Fibroblast of lung (primary cell): ENCODE results near the gene SLC4A3.

Experiments used
- EZH2 ChIP-seq: IDR thresholded peaks from 2 replicates; pipeline ENCODE4 v1.5.1; 2012; ENCODE audit warnings: low read length, control low read depth, mild to moderate bottlenecking; ENCODE audit errors: missing control alignments
- TF ChIP-seq, protein P1 (sequence below), 2 donors: IDR thresholded peaks in 1 of 2; conservative IDR thresholded peaks in 1 of 2; 1 replicate in 1 of 2; 2 replicates in 1 of 2; pipeline ENCODE4 v1.5.1; 2011 to 2012; ENCODE audit warnings: low read length in 2 of 2, control low read depth in 1 of 2, inconsistent platforms in 1 of 2, low read depth in 1 of 2, mild to moderate bottlenecking in 1 of 2

DNA sequence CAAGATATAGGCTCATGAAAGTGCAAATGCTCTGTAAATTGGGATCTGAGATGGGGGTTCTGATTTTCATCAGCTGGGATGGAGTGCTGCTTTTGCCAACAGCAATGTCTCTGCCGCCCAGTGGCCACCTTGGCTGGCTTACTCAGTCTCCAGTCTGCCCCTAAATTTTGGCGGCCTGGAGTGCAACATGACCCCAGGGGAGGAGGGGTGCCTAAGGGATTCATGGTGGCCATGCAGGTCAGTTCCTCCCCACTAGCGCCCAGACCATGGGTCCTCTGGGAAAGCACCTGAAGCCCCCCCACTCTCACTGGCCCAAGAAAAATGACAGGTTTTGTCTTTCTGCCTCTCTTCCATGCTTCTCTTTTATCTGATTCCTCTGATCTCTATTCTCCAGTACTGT, 45.0 kb downstream of the SLC4A3 start:
- TF ChIP-seq, protein P1, sequence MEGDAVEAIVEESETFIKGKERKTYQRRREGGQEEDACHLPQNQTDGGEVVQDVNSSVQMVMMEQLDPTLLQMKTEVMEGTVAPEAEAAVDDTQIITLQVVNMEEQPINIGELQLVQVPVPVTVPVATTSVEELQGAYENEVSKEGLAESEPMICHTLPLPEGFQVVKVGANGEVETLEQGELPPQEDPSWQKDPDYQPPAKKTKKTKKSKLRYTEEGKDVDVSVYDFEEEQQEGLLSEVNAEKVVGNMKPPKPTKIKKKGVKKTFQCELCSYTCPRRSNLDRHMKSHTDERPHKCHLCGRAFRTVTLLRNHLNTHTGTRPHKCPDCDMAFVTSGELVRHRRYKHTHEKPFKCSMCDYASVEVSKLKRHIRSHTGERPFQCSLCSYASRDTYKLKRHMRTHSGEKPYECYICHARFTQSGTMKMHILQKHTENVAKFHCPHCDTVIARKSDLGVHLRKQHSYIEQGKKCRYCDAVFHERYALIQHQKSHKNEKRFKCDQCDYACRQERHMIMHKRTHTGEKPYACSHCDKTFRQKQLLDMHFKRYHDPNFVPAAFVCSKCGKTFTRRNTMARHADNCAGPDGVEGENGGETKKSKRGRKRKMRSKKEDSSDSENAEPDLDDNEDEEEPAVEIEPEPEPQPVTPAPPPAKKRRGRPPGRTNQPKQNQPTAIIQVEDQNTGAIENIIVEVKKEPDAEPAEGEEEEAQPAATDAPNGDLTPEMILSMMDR (conservative IDR thresholded peaks at IDR 0.05 in 1 of 2, IDR thresholded peaks at IDR 0.05 in 1 of 2; ENCODE audit: low read depth in 1 of 2, low read length in 2 of 2) = no peak
- no peak for TF ChIP-seq EZH2
